Measurements from ENCODE around the gene BRICD5. TPM values are rescaled to one million over a fixed set of nuclear protein-coding genes. Genes with fewer than 3 reads are reported as not detected.

The BRICD5 gene
- total RNA-seq, 1 donor from 2014 or later: 32.0 TPM

GRCh38 chr16:2178321-2179106 lies 32.1 kb downstream of the BRICD5 start:
- Mint-ChIP-seq H3K4me3 (no peak overlapping the region), H3K27ac (ENCODE audit: unreplicated experiment) (no peak overlapping the region), H3K36me3 (ENCODE audit: low read depth) (peaks cover 3% of the 10 kb centered on the region), H3K4me1 (no peaks in the 10 kb centered on the region), H3K27me3 (ENCODE audit: low read depth) (no peaks in the 10 kb centered on the region), H3K9me3 (no peaks in the 10 kb centered on the region)
- TF ChIP-seq CTCF (conservative IDR thresholded peaks at IDR 0.05): no peak
- no peak for DNase-seq (ENCODE audit: low read depth, low spot score)

- H3K4me1 Mint-ChIP-seq: no peaks in the 10 kb centered on the region
- H3K36me3 Mint-ChIP-seq (ENCODE audit: low read depth): peaks cover 3% of the 10 kb centered on the region
- H3K4me3 Mint-ChIP-seq: no peak overlapping the region
- no peak for TF ChIP-seq CTCF (conservative IDR thresholded peaks at IDR 0.05)
- H3K27ac Mint-ChIP-seq (ENCODE audit: unreplicated experiment): no peak overlapping the region
- DNase-seq (ENCODE audit: low read depth, low spot score): no peak
- H3K9me3 Mint-ChIP-seq: no peaks in the 10 kb centered on the region
- H3K27me3 Mint-ChIP-seq (ENCODE audit: low read depth): no peaks in the 10 kb centered on the region
Observed at GRCh38 chr16:2177561-2177960, 33.1 kb downstream of the BRICD5 start.

GRCh38 chr16:2177101-2177500 lies 33.6 kb downstream of the BRICD5 start:
- no peak overlapping the region for H3K4me3 Mint-ChIP-seq

GRCh38 chr16:2176047-2176446 lies 34.6 kb downstream of the BRICD5 start:
- no peak for DNase-seq (ENCODE audit: low read depth, low spot score)
- Mint-ChIP-seq H3K4me1 (no peaks in the 10 kb centered on the region), H3K9me3 (no peaks in the 10 kb centered on the region), H3K27ac (ENCODE audit: unreplicated experiment) (peak overlapping the region; percentile 57), H3K36me3 (ENCODE audit: low read depth) (no peaks in the 10 kb centered on the region), H3K4me3 (no peak overlapping the region), H3K27me3 (ENCODE audit: low read depth) (no peaks in the 10 kb centered on the region)
- no peak for TF ChIP-seq CTCF (conservative IDR thresholded peaks at IDR 0.05)

More at GRCh38 chr16:2177101-2177500, 33.6 kb downstream of the BRICD5 start:
- no peaks in the 10 kb centered on the region for H3K4me1 Mint-ChIP-seq
- no peaks in the 10 kb centered on the region for H3K27me3 Mint-ChIP-seq (ENCODE audit: low read depth)
- no peaks in the 10 kb centered on the region for H3K9me3 Mint-ChIP-seq
- DNase-seq (ENCODE audit: low read depth, low spot score): no peak
- no peak overlapping the region for H3K27ac Mint-ChIP-seq (ENCODE audit: unreplicated experiment)
- no peak for TF ChIP-seq CTCF (conservative IDR thresholded peaks at IDR 0.05)
- peaks cover under 1% of the 10 kb centered on the region for H3K36me3 Mint-ChIP-seq (ENCODE audit: low read depth)

- Mint-ChIP-seq H3K36me3 (ENCODE audit: low read depth) (no peaks in the 10 kb centered on the region), H3K4me1 (no peaks in the 10 kb centered on the region), H3K27ac (ENCODE audit: unreplicated experiment) (peak overlapping the region; percentile 57), H3K4me3 (no peak overlapping the region), H3K27me3 (ENCODE audit: low read depth) (no peaks in the 10 kb centered on the region), H3K9me3 (no peaks in the 10 kb centered on the region)
- TF ChIP-seq CTCF (conservative IDR thresholded peaks at IDR 0.05): no peak
- DNase-seq (ENCODE audit: low read depth, low spot score): no peak
Observed at GRCh38 chr16:2175454-2175853, 35.2 kb downstream of the BRICD5 start.

Measured in neural crest cell (in vitro differentiated cells).